Tibial nerve (tissue), 4 donors: ENCODE measurements around the gene CHN2. TPM values are rescaled to one million over a fixed set of nuclear protein-coding genes. Genes with fewer than 3 reads are reported as not detected.

Source experiments
- DNase-seq, 2 donors: peaks; one replicate each; pipeline ENCODE4 v3.0.0-alpha.2; 2019; ENCODE audit warnings: low spot score in 2 of 2
- H3K27ac ChIP-seq, 4 donors: fragments of 200-600 bp; sonication (generic) in 3 of 4; one replicate each; pipeline ENCODE4 v1.5.1; 2017 to 2019; ENCODE audit warnings: mild to moderate bottlenecking in 1 of 4
- H3K27me3 ChIP-seq, 2 donors: fragments of 200-600 bp; sonication (generic) in 1 of 2; one replicate each; pipeline versions ENCODE4 v1.5.1 to v1.6.0; 2017 to 2019
- H3K36me3 ChIP-seq, 3 donors: fragments of 200-600 bp; sonication (generic); one replicate each; pipeline ENCODE4 v1.5.1; 2018 to 2019
- H3K4me1 ChIP-seq, 4 donors: fragments of 200-600 bp; sonication (generic) in 3 of 4; one replicate each; pipeline ENCODE4 v1.5.1; 2017 to 2019
- H3K4me3 ChIP-seq, 4 donors: fragments of 200-600 bp; sonication (generic) in 3 of 4; one replicate each; pipeline ENCODE4 v1.5.1; 2017 to 2019; ENCODE audit warnings: mild to moderate bottlenecking in 1 of 4, moderate library complexity in 1 of 4
- H3K9me3 ChIP-seq, 4 donors: fragments of 200-600 bp; sonication (generic) in 3 of 4; one replicate each; pipeline ENCODE4 v1.5.1; 2017 to 2019
- EP300 ChIP-seq, 2 donors: sonication (generic); formaldehyde crosslinking; IDR thresholded peaks; one replicate each; pipeline ENCODE4 v1.6.1; 2017; ENCODE audit warnings: antibody characterized with exemption in 2 of 2, mild to moderate bottlenecking in 1 of 2
- POLR2A ChIP-seq, 2 donors: fragments of 450-650 bp; IDR thresholded peaks; one replicate each; pipeline ENCODE4 v1.6.1; 2017; ENCODE audit warnings: antibody characterized with exemption in 2 of 2, mild to moderate bottlenecking in 2 of 2, moderate library complexity in 2 of 2
- WGBS, 2 donors: methylation state at CpG; one replicate each; pipeline ENCODE4 v1.1.5; 2018; 5-methylcytosine and 5-hydroxymethylcytosine counted together
- total RNA-seq, 4 donors: library from RNA; depleted of rRNA; stranded (reverse); fragments of >200 nt; gene quantifications; one replicate each; pipeline ENCODE4 v1.1.0, GENCODE V29; 2016
- TF ChIP-seq, protein P1 (sequence below), 5 experiments: fragments of 200-600 bp in 3 of 5; fragments of 450-650 bp in 2 of 5; sonication (generic) in 3 of 5; IDR thresholded peaks; one replicate each; pipeline ENCODE4 v1.5.1; 2016 to 2019; ENCODE audit warnings: antibody characterized with exemption in 5 of 5, mild to moderate bottlenecking in 3 of 5, moderate library complexity in 2 of 5

CHN2 gene
- total RNA-seq, 4 donors from 2014 or later, result 3.9 to 12.6 (median 7.0) TPM

DNA sequence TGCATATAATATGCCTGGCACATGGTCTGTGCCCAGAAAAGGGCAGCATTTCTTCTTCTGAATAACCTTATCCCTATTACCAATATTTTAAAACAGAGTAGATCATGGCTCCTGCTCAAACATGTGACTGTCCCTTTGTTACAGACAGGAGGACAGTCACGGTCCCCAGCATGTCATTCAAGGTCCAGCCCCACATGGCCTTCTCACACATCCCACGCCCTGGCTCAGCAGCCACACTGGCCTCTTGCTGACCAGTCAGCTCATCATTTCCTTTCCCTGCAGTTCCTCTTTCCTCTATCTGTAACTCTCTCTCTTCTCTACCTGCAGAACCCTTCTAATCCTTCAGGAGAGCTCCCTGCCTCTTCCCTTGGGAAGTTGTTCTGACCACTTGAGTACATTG, 167.8 kb downstream of the CHN2 start:
- TF ChIP-seq POLR2A (IDR thresholded peaks at IDR 0.05) (no peak), EP300 (IDR thresholded peaks at IDR 0.05) (no peak)
- TF ChIP-seq, protein P1, sequence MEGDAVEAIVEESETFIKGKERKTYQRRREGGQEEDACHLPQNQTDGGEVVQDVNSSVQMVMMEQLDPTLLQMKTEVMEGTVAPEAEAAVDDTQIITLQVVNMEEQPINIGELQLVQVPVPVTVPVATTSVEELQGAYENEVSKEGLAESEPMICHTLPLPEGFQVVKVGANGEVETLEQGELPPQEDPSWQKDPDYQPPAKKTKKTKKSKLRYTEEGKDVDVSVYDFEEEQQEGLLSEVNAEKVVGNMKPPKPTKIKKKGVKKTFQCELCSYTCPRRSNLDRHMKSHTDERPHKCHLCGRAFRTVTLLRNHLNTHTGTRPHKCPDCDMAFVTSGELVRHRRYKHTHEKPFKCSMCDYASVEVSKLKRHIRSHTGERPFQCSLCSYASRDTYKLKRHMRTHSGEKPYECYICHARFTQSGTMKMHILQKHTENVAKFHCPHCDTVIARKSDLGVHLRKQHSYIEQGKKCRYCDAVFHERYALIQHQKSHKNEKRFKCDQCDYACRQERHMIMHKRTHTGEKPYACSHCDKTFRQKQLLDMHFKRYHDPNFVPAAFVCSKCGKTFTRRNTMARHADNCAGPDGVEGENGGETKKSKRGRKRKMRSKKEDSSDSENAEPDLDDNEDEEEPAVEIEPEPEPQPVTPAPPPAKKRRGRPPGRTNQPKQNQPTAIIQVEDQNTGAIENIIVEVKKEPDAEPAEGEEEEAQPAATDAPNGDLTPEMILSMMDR (IDR thresholded peaks at IDR 0.05), result no peak
- H3K4me3 ChIP-seq, result no peak overlapping the region
- no peaks in the 10 kb centered on the region for H3K9me3 ChIP-seq
- no peak for DNase-seq
- no peak overlapping the region for H3K27ac ChIP-seq
- no peaks in the 10 kb centered on the region for H3K36me3 ChIP-seq
- H3K4me1 ChIP-seq, result no peaks in the 10 kb centered on the region
- H3K27me3 ChIP-seq, result no peaks in the 10 kb centered on the region
- WGBS, 2 donors, result 83 to 90% methylated on average over 2 of the region's 2 CpGs

DNA sequence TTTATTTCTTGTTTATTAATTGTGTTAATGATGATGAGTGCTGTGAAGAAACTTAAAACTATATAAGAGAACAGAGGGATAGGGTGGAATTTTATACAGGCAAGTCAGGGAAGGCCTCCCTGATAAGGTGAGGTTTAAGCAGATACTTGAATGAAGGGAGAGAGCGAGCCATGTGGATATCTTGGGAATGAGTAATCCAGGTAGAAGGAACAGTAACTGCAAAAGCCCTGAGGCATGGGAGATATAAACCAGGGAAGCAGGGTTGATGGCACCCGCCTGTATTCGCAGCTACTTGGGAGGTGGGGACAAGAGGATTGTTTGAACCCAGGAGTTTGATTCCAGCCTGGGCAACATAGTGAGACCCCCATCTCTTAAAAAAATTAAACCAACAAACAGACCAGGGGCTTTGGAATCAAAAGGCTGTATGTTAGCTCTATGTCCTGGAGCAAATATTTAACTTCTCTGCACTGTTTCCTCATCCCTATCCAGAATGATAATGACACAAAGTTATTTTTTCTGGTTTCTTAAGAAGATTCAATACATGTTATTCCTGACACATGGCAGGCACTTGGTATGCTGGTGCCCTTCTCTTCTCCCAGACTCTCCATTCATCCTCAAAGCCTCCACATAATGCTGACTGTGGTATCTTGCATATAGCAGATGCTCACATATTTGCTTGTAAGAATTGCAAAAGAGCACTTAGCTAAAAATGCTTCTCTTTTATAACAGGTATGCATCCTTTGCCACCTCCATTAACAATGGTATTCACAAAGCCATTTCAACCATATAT, 169.3 kb downstream of the CHN2 start:
- no peaks in the 10 kb centered on the region for H3K27me3 ChIP-seq
- H3K9me3 ChIP-seq, result no peaks in the 10 kb centered on the region
- no peak overlapping the region for H3K27ac ChIP-seq
- H3K4me1 ChIP-seq, result no peaks in the 10 kb centered on the region
- H3K4me3 ChIP-seq, result no peak overlapping the region
- H3K36me3 ChIP-seq, result no peaks in the 10 kb centered on the region
- DNase-seq, result no peak
- TF ChIP-seq POLR2A (IDR thresholded peaks at IDR 0.05) (no peak), EP300 (IDR thresholded peaks at IDR 0.05) (no peak)
- TF ChIP-seq, protein P1 (IDR thresholded peaks at IDR 0.05), result no peak
- WGBS, 2 donors, result 93 to 96% methylated on average over 3 of the region's 3 CpGs

DNA sequence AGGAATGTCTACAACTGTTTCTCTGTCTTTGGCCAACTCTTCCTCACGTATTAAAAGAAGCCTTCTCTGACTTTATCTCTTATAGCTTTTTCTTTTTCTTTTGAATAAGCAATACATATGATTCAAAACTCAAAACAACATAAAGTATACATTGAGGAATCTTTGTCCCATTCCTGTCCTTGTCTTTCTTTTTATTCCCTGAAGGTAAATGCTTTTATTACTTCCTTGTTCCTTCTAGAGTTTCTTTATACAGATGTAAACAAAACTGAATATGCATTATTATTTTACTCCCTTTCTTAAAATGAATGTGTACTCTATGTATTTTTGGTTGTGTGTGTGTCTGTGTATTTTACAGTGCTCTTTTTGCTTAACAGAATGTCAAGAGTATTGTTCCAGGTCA, 170.1 kb downstream of the CHN2 start:
- Histone ChIP-seq H3K9me3 (no peaks in the 10 kb centered on the region), H3K4me3 (no peak overlapping the region), H3K36me3 (no peaks in the 10 kb centered on the region), H3K27ac (no peak overlapping the region), H3K27me3 (no peaks in the 10 kb centered on the region), H3K4me1 (no peaks in the 10 kb centered on the region)
- no peak for DNase-seq
- no peak for TF ChIP-seq POLR2A (IDR thresholded peaks at IDR 0.05)
- no peak for TF ChIP-seq EP300 (IDR thresholded peaks at IDR 0.05)
- WGBS, 2 donors, result 42 to 52% methylated on average over 1 of the region's 1 CpG

DNA sequence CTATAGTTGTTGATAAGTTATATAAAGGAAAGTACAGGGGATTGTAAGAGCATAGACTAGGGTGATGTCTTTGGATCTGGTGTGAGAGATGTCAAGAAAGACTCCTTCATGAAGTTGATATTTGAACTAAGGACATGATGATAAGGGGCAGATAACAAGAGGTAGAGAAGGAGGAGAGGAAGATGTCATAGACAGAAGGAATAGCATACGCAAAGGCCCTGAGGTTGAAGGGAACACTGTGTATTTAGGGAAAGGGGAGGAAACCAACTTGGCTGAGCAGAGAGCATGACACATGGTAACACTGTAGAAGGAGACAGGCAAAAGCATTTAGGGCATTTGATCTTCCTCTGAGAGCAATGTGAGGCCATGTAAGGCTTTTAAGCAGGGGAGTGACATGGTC, 170.8 kb downstream of the CHN2 start:
- H3K9me3 ChIP-seq, result no peaks in the 10 kb centered on the region
- H3K27me3 ChIP-seq, result no peaks in the 10 kb centered on the region
- no peak overlapping the region for H3K27ac ChIP-seq
- TF ChIP-seq EP300 (IDR thresholded peaks at IDR 0.05) (no peak), POLR2A (IDR thresholded peaks at IDR 0.05) (no peak)
- TF ChIP-seq, protein P1 (IDR thresholded peaks at IDR 0.05), result no peak
- no peaks in the 10 kb centered on the region for H3K4me1 ChIP-seq
- 94 to 98% methylated on average over 1 of the region's 1 CpG for WGBS, 2 donors
- DNase-seq, result no peak
- no peaks in the 10 kb centered on the region for H3K36me3 ChIP-seq
- no peak overlapping the region for H3K4me3 ChIP-seq

DNA sequence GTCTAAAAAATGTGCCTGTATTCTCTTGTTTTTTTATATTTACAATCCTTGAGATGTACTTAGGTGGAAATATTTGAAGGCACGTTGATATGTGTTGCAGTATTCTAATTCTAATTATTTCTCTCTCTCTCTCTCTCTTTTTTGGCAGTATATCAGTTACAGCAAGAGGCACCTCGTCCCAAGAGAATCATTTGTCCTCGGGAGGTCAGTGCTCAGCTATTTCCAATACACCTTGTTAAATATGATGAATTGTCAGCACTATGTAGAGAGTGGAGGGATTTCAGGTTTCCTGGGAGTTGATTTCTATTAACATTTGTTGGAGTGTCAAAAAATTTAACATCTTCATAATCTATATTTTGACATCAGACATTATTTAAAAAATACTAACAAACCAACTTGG, 173.2 kb downstream of the CHN2 start:
- no peaks in the 10 kb centered on the region for H3K4me1 ChIP-seq
- 67 to 70% methylated on average over 3 of the region's 3 CpGs for WGBS, 2 donors
- H3K36me3 ChIP-seq, result no peaks in the 10 kb centered on the region
- H3K27ac ChIP-seq, result no peak overlapping the region
- no peaks in the 10 kb centered on the region for H3K27me3 ChIP-seq
- TF ChIP-seq POLR2A (IDR thresholded peaks at IDR 0.05) (no peak), EP300 (IDR thresholded peaks at IDR 0.05) (no peak)
- TF ChIP-seq, protein P1 (IDR thresholded peaks at IDR 0.05), result no peak
- no peak overlapping the region for H3K4me3 ChIP-seq
- no peak for DNase-seq
- no peaks in the 10 kb centered on the region for H3K9me3 ChIP-seq
